ENCODE measurements around the gene CCDC50.

Gene CCDC50

DNA sequence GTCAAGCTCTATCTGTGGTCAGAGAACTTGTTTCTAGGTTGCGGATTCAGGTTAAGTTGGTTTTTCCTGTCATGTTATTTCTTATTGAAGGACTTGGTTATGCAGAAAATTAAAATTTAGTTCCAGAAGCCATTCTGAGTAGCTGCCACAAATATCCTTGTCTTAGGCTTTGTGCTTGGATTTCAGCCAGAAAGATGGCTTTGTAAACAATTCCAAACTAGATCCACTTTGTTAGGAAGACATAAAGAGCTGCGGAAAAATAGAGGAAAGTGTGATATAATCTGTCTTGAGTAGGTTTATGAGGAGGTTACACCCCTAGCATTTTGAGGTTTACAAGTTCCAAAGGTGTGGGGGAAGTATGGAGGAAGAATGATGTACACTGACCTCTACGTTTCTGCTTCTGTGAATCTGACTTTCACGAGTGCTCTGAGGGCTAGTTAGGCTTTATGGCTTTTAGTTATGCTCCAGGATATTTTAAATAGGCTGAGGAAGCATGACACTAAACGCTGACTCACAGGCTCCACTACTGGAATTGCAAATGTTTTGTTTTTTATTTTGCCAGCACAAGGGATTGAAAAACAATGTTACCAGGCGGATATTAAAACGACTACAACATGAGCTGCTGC lies 47.4 kb downstream of the CCDC50 start:
- in situ Hi-C loops (cut with MboI; ENCODE audit: low sequenced_read_pairs), result no loop called here

DNA sequence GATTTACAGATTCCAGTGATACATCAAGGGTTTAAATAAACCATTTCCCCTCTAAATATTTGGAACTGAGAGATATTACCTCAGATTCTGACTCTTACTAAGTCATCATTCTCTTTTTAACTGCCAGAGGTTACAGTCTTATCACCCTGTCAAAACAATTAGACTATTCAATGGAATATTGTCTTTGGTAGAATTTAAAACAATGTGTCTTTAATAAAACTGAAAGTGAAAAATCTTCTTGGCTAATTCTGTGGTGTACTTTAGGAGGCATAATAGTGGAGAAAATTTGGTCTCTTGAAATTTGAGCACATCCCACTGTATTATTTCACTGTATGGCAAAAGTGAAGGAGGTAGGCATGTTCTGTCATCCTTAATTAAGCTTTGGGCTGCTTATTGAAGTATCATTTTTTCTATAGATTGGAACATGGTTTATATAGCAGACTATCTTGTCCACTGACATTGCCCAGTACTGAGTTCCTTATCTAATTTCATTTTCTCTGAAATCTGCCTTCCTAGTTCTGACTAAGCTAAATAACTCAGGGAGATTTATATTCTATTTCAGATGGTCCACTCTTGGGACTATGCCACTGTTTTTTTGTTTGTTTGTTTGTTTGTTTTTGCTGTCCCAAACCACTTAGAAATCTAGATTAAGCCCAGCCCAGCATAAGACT lies 49.1 kb downstream of the CCDC50 start:
- in situ Hi-C loops (cut with MboI; ENCODE audit: low sequenced_read_pairs), result no loop called here

DNA sequence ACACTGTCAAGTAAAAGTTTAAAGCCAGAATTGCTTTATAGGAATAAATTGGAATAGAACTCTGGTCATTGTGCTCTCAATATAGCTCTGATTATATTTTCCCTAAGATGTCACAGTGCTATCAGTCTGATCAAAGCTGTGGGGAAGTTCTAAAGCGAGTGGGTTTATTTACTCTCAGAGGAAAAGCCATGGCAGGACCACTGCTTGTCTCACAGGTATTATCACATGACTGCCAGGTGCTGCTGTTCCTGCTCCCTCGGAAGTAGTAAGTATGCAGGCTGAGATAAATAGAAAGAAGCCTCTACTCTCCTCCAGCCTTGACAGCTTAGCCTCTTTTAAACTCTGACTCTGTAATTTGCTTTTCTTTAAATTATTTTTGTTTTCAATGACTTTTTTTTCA lies 50.3 kb downstream of the CCDC50 start:
- in situ Hi-C loops (cut with MboI; ENCODE audit: low sequenced_read_pairs), result no loop called here

DNA sequence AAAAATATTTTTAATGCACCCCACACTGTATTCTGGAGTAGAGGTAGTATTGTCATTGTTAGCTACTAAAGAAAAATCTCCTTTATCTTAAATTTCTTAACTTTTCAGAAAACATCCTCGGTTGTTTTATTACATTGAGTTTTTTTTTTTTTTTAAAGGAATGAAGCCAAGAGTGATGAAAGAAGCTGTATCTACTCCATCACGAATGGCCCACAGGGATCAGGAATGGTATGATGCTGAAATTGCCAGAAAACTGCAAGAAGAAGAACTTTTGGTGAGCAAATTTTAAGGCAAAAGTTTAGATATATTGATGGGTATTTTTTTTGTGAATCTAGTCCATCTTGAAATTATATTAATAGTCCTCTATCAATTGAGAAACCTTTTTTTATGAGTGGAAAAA lies 50.8 kb downstream of the CCDC50 start:
- in situ Hi-C loops (cut with MboI; ENCODE audit: low sequenced_read_pairs), result no loop called here

DNA sequence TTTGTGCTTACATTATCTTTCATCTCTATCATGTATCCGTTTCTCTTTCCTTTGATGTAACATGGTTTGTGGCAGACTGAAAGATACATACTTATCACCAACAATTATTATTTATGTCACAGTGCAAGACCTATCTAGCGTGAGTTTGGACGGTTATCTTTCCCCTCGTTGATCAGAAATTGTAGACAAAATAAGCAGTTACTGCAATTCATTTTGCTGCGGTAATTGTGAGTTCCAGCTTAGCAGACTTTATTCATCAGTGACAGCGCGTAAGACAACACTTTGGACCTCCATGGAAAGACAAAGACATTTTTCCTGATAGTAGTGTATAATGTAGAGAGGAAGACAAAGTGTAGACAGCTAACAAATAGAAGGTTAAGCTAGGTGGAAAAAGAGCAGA lies 52.1 kb downstream of the CCDC50 start:
- in situ Hi-C loops (cut with MboI; ENCODE audit: low sequenced_read_pairs), result no loop called here

DNA sequence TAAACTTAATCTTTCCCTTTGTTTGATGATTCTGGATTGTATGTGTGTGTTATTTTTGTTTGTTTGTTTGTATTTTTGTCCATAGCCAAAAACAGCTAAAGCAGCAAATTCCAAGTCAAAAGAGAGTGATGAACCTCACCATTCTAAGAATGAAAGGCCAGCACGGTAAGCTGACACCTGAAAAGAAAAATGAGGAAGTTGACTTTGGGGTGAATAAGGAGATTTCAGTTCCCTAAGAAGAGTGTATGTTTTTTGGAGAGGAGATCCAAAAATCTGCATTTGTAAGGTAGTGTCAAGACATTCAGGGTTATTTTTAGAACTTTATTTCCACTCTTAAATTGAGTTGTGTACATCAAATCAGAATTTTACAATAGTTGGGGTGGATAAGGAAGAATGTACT lies 53.5 kb downstream of the CCDC50 start:
- in situ Hi-C loops (cut with MboI; ENCODE audit: low sequenced_read_pairs), result no loop called here

DNA sequence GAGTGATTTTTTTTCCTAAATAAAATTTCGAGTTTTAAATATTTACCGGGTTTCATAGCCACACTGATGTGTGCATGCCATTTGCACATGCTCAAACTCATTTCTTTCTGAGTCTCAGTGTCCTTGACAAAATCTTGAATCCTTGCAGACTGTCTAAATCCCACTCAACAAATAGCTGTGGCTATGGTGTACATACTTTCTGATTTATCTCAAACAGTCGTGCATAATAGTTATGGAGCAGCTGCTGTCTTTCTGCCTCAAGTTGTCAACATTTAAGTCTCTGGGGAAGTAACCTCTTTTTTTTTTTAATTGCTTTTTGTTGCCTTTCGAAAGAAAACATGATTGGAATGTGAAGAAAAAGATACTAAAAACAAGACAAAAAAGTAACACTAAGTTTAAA lies 53.9 kb downstream of the CCDC50 start:
- in situ Hi-C loops (cut with MboI; ENCODE audit: low sequenced_read_pairs), result no loop called here

DNA sequence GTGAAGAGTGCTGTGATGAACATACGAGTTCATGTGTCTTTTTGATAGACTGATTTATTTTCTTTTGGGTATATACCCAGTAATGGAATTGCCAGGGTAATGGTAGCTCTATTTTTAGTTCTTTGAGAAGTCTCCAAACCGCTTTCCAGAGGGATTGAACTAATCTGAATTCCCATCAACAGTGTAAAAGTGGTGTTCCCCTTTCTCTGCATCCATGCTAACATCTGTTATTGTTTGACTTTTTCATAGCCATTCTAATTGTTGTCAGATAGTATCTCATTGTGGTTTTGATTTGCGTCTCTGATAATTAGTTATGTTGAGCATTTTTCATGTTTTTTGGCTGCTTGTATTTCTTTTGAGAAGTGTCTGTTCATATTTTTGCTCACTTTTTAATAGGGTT lies 55.9 kb downstream of the CCDC50 start:
- in situ Hi-C loops (cut with MboI; ENCODE audit: low sequenced_read_pairs), result no loop called here

DNA sequence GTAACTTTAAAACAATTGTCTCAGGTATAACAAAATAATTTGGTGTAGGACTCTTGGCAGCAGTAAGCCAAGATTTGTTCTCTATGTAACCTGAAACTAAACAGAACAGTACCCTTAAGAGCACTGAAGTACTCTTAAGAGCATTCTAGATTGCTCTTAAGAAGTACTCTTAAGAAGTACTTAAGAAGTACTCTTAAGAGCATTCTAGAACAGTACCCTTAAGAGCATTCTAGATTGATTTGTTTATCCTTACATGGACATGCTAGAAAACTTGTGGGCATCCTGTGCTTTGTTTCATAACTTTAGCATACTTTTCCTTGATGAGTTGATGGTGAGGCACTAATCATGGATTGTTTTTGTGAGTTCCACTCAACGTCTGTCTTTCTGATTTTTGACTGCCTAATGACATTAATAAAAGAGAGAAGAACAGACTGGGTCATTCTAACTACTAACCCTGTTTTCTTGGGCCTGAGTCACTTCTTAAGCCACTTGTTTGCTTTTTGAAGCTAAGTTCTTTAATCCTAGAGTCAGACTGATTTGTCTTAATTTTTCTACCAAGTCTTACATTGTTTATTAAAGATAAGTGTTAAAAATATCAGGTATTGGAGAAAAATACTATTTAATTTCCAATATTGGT lies 58.4 kb downstream of the CCDC50 start:
- in situ Hi-C loops (cut with MboI; ENCODE audit: low sequenced_read_pairs), result no loop called here

DNA sequence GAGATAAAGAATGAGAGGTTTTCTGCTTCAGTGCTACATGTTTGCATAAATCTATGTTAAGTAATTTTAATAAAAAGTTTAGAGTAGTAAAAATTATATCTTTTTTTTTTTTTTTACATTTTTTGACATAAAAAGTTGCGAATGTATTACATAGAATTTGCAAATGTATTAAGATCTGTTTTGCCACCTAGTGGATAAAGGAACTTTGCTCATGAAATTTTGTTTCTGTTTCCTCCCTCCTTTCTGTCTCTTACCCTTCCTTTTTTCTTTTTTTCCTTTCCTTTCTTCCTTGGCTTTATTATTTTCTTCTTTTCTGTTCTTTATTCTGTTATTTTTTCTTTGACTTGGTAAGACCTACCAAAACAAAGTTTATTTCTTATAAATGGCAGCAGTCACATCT lies 59.6 kb downstream of the CCDC50 start:
- in situ Hi-C loops (cut with MboI; ENCODE audit: low sequenced_read_pairs), result no loop called here

DNA sequence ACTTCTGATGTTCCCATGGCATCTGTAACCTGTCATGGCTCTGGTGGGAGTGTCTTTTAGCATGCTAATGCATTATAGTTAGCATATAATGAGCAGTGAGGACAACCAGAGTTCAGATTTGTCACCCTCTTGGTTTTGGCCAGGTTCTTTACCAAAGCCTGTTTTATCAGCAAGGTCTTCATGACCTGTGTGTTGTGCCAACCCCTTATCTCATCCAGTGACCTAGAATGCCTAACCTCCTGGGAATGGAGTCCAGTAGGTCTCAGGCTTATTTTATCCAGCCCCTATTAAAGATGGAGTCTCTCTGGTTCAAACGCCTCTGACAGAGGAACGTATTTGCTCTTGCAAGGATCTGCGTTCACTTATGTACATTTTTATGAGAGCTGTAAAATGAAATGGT lies 61.4 kb downstream of the CCDC50 start:
- in situ Hi-C loops (cut with MboI; ENCODE audit: low sequenced_read_pairs), result no loop called here

DNA sequence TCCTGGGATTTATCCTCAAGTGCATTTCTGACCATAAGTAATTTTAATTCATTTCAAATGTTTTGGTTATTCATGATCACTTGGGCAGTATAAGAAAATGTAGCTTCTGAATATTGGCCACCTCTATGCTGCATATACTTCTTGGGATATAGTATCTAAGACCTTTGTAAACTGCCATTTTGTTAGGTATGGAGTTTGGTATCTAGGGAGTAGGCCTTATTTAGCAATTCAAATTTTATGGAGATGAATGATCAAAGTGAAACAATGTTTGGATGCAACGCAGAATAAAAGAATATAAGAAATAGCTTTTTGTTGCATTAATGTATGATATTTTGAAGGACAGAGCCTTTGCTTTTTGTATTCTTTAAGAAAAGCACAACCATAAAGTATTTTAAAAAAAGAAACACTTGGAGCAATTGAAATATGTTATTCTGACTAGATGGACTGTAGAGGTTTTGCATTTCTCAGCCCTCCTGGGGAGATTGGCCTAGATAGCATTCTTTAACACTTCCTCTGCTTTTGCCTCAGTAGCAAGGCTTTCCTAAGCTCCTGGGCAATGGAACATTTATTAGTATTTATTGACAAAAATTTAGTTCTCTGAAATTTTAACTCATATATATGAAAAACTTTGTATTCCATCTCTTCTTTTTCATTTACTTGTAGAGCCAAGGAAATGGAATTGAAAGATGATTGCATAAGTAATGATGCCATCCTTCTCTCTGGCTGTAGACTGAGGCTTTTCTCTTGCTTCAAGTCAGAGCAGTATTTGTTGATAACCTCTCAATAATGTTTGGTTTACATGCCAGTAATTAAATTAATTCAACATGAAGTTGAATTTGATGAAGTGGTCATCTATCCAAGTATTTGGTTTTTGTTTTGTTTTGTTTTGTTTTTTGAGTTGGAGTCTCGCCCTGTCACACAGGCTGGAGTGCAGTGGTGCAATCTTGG lies 62.9 kb downstream of the CCDC50 start:
- in situ Hi-C loops (cut with MboI; ENCODE audit: low sequenced_read_pairs), result no loop called here

DNA sequence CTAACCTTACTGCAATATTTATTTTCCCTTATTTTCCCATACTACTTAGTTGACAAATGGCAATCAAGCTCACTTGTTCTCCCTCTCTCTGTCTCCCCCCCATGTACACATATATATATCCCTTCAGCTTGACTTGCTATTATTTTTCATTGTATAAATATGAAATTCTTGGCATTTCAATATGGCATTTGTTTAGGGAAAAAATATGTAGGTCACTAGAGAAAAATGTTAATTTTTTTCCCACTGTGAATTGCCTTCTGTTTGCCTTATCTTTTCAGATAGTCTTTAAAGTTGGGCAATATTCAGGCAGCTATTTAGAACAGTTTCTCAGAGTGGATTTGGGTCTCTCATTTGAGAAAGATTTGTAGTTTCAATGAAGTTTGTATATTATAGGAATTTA lies 64.0 kb downstream of the CCDC50 start:
- in situ Hi-C loops (cut with MboI; ENCODE audit: low sequenced_read_pairs), result no loop called here

DNA sequence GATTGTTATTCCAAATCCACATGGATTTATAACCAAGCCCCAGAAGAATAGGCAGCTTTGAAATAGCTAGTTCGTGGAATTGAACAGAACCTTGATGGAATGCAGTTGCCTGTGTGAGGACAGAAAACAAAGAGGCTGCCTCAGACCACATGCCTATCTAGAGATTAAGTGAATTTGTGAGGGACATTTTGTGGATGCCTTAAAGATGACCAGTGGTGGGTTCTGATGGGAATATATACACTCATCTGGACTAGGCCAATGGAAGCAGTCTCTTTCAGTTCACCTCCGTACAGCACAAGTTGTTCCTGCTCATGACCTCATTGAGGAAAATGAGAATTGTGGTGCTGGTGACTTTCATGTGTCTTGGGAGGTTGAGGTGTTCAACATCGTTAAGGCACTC lies 68.6 kb downstream of the CCDC50 start:
- in situ Hi-C loops (cut with MboI; ENCODE audit: low sequenced_read_pairs), result no loop called here

DNA sequence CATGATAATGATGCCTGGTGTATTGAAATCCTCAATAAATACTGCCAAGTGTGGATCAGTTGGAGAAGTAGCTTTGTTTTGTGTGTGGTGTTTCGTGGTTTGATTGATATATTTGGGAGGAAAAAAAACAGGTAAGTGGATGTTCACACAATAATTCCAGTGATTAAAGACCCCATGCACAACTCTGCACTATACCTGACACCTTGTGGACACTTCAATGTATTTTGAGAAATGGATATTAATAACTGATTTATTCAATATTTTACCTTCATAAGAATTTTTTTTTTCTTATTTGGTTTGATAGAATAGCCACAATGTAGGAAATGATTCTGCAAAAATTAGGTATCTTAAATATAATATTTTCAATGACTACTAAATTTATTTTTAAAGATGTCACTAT lies 69.4 kb downstream of the CCDC50 start:
- in situ Hi-C loops (cut with MboI; ENCODE audit: low sequenced_read_pairs), result no loop called here

DNA sequence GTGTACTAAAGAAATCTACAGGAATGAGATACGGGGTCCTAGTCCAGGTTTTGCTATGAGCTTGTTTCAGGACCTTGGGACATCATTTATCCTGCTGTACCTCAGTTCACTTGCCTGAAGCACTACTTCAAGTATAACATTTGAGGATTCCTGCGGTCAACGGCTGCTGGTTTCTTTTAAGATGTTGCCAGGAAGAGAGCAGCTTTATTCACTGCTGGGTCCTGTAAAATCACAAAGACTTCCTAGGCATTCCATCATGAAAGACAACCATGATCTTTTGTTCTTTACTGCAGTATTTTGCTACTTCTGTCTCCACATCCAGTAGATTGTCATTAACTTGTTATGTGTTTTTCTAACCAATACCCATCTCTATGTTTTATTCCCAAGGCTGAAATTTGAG lies 70.7 kb downstream of the CCDC50 start:
- in situ Hi-C loops (cut with MboI; ENCODE audit: low sequenced_read_pairs), result no loop called here

DNA sequence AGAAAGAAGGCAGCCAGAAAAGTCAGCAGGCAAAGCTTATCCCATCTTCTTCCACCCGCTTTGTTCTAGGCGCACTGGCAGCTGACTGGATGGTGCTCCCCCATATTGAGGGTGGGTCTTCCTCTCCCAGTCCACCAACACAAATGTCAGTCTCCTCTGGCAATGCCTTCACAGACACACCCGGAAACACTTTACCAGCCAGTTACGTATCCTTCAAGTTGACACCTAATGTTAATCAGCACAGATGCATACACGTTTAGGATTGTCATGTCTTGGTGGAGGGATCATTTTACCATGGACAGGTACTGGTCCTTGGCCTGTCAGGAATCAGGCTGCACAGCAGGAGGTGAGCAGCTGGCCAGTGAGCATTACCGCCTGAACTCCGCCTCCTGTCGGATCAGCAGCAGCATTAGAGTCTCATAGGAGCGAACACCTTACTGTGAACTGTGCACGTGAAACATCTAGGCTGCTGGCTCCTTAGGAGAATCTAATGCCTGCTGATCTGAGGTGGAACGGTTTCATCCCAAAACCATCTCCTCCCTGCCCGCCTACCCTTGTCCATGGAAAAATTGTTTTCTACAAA lies 72.7 kb downstream of the CCDC50 start:
- in situ Hi-C loops (cut with MboI; ENCODE audit: low sequenced_read_pairs), result no loop called here

DNA sequence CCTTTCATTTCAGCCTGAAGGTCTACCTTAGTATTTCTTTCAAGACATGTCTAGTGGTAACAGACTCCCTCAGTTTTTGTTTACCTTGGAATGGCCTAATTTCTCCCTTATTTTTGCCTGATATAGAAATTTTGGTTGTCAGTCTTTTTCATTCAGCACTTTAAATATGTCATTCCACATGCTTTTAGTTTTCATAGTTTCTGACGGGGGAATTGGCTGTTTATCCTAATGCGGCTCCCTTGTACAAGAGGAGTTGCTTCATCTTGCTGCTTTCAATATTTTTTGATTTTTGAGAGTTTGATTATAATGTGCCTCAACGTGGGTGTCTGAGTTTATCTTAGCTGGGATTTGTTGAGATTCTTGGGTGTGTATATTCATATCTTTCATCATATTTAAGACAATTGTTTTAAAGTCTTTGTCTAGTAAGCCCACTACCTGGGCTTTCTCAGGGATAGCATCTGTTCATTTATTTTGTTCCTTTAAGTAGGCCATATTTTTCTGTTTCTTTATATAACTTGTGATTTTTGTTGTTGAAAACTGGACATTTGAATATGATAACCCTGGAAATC lies 80.7 kb downstream of the CCDC50 start:
- in situ Hi-C loops (cut with MboI; ENCODE audit: low sequenced_read_pairs), result no loop called here

DNA sequence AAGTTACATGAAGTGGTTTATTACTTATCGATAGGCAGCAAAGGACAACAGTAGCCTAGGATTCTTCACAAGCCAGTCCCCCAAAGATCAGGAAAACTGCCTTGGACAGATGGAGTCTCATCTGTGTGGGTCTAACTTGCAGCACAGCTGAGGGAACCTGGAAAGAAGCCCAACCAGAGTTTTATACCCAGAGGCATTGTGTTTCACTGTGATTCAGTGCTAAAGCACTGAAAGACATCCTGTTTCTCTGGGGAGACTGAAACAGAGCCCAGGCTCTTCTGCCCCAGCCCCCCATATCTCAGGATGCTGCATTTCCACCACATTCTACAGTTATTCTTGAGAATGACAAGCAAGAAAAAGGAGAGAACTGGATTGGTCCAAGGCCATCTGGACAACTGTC lies 83.6 kb downstream of the CCDC50 start:
- in situ Hi-C loops (cut with MboI; ENCODE audit: low sequenced_read_pairs), result no loop called here

DNA sequence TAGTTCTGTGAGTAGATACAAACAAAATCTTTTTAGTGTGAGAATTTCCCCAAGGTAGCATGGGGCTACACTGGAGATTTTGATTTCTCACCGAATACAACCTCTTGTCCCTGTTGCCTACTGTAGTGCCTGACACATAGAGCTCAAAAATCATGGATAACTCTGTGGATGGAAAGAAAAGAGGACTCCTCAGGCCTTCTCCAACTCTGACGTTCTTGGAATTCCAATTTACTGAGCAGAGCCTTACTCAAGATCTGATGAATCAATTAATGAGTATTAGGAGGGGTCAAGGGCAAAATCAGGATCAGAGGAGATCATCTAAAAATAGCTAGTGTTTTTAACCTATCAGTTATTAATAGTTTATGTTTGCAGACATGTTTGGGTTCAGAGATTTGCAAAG lies 85.1 kb downstream of the CCDC50 start:
- in situ Hi-C loops (cut with MboI; ENCODE audit: low sequenced_read_pairs), result no loop called here

DNA sequence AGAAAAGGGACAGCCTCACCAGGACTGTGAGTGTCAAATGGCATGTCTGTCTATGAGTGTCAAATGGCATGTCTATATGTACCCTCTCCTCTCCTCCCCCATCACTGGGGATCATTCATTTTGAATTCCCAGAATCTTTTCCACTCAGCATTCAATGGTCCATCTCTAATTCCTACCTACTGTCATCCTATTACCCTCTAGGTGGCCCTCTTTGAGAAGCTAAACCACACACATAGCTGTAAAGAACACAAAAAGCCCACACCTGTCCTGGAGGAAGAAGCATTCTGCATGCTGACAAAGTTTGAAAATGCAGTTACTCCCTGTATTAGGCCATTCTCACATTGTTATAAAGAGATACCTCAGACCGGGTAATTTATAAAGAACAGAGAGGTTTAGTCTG lies 85.5 kb downstream of the CCDC50 start:
- in situ Hi-C loops (cut with MboI; ENCODE audit: low sequenced_read_pairs), result no loop called here

All from HL-60/S4 (cell line).